Activated CD4-positive, CD25-positive, alpha-beta regulatory T cell treated with anti-CD3 and anti-CD28 coated beads, Interleukin-2, amount 50 U/mL, for 16 hours (primary cell): ENCODE data around the gene KBTBD2.
"Not testable (repeated sequence)": the region's sequence is repeated elsewhere in the genome, so short reads cannot be mapped to it uniquely, and the experiment has no call there.

Experiments
- DNase-seq: peaks from one replicate; pipeline ENCODE4 v3.0.0-alpha.2; 2020; ENCODE audit warnings: low read depth, low spot score

KBTBD2 gene

DNA sequence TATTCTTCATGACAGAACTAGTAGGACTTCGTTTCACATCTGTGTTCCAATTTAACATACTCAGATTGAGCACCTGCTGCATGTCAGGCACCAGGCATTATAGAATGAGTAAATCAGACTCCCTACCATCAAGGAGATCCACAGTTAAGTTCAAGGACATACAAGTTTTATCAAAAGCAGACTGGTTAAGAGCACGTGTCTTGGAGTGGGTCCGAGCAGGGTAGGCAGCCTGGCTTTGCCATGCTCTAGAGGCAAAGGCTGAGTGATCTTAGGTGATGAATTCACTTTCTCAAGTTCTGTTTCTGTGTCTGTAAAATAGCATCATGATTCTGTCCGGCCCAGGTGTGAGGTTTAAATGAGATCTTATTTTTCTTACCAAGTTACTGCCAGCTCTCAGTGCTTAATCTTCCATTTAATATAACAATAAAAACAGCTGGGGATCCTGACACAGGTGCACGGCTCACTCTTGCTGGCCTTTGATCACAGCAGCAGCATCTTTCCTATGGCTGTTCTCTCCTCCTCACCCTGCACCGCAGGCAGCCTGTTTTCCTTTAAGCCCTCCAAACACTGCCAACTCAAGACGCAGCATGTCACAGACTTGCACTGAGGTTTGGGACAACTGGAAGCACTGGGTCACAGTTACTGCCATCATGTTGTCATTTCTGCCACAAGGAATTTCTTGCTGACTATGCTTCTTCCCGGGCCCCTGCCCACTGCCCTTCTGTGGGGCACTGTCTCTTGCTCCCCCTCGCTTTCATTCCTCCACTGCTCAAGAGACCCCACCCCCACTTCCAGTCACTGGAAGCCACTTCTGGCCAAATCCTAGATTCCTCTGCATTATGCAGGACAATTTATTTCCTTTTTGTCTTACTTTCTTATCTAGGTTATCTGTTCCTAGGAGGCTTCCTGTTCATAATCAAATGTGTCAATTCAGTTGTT, 35.5 kb downstream of the KBTBD2 start:
- DNase-seq: not testable (repeated sequence)

DNA sequence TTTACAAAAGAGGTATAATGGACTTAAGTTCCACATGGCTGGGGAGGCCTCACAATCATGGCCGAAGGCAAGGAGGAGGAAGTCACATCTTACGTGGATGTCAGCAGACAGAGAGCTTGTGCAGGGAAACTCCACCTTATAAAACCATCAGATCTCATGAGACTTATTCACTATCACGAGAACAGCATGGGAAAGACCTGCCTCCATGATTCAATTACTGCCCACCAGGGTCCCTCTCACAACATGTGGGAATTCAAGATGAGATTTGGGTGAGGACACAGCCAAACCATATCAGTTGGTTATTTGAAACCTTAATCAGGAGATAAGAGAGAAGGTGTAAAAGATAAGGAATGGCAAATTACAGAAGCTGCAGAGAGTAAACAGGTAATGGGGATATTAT, 40.9 kb downstream of the KBTBD2 start:
- DNase-seq: not testable (repeated sequence)

DNA sequence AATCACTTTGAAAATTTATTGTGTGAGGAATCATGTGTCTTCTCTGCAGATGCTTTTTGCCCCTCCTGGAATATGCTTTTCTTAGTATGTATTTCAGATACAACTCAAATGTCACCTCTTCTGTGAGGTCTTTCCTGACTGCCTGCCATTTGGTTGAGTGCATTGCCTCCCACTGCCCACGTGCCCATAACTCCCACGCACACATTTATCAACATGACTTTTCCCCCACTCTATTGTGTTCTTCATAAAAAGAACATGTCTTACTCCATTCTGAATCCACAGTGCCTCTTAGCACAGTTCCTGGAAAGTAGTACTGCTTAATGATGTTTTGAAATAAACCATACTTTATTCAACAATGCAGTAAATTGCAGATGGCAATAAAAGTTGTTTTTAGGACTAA, 42.9 kb downstream of the KBTBD2 start:
- DNase-seq: not testable (repeated sequence)

DNA sequence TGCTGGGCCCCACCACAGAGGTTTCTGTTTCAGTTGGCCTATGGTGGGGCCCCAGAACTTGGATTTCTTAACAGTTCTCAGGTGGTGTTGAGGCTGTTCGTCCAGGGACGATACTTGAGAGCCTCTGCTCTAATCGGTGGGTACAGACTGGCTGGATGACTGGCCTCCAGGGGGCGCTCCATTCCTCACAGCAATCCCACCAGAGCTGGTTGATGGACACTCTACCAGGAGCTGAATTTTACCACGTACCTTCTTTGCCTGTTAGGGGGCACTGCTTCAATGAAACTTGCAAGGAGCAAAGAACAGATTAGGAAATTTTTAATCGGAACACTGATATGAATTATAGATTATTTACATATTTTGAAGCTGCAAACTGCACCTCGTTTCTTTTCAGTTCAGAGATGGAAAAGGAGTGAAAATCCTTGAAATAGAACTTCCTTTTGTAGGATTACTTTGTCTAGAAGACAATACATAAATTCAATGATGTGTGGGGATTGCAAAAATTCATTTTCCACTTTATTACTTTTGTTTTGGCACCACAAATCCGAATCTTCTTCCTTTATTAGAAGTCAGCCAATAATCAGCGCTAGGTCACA, 44.8 kb downstream of the KBTBD2 start:
- DNase-seq: peak; percentile 79

DNA sequence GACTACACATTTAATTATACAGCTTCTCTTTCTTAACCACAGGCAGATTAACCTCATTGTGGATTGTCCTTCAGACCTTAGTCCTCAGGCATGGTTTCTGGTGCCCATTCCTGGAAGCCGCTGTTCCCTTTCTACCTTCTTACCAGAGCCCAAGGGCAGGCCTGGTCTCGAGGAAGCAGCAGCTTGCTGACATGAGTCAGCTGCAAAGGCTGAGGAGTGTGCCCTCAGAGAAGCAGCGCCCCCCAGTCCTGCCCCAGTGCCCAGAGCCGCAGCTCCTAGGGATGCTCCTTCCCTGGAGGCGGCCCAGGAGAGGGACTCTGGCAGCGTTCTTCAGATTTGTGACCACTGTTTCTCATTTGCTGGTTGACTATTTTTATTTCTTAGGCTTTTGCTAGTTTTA, 46.8 kb downstream of the KBTBD2 start:
- DNase-seq: not testable (repeated sequence)

GRCh38 chr7:32843763-32844162, 47.8 kb downstream of the KBTBD2 start:
- not testable (repeated sequence) for DNase-seq

- not testable (repeated sequence) for DNase-seq
These were observed 51.7 kb downstream of the KBTBD2 start for GRCh38 chr7:32839846-32840245.

DNA sequence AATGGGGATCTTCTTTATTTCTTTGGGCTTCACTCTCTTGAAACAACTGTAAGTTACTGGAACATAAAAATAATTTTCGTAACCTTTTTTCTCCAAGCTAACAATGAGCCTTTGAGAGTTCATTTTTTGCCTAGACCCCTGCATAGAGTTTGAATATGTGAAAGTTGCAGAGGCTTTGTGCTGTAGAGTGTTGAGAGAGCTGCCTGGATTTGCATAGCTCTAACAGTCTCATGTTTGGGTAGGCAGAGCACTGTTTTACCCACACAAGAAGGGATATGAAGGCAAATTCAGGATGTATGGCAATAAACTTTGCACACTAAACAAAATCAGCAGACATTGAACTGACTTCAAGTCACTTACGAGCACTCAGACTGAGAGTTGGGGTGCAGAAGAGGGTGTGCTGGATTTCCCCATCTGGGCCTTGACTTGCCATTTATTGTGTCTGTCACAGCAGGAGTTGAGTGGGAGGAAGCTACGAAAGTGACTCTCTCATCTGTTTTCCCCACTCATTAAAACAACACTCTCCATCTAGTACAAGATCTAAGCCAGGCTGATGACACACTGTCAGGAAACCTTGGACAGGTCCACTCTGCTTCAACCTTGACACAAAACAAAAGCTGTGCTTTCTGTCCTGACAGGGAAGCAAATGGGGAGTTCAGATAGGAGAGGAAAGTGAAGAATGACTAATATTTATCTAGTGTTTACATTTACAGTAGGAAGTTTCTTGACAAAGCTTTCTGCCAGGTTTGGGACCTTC, 62.4 kb downstream of the KBTBD2 start:
- not testable (repeated sequence) for DNase-seq
